ENCODE data around the gene VEGFB.

GRCh38 chr11:64245797-64246620 is 11.6 kb downstream of the VEGFB start:
- TF ChIP-seq CTCF (IDR thresholded peaks at IDR 0.05): no peak
- TF ChIP-seq POLR2AphosphoS5 (IDR thresholded peaks at IDR 0.05; ENCODE audit: low read depth, low read length): no peak; the same call in 1 of the 2 replicates
- no peak; the same call in 1 of the 2 replicates for TF ChIP-seq SIN3A (IDR thresholded peaks at IDR 0.05; ENCODE audit: borderline replicate concordance, insufficient read depth, low read depth, low read length)
- no peak for TF ChIP-seq REST (IDR thresholded peaks at IDR 0.05; ENCODE audit: insufficient read depth in 1 of 2, low read depth in 2 of 2, low read length in 1 of 2)

Data from Panc1 (cell line).